DOHH2 (cell line): Measurements from ENCODE around the gene SMG6.
A peak's percentile ranks its signal among the peaks of the same experiment; 100 is the strongest.

ENCODE experiments used
- H3F3A ChIP-seq: fragments of 200-600 bp; sonication (generic), shearing (Covaris generic); 2 replicates; pipeline ENCODE4 v1.6.0; 2016; ENCODE audit warnings: antibody characterized with exemption, mild to moderate bottlenecking; ENCODE audit not compliant: control insufficient read depth, insufficient read depth
- H3K27ac ChIP-seq: fragments of 200-600 bp; sonication (generic); 2 replicates; pipeline ENCODE4 v1.5.1; 2014; ENCODE audit warnings: low read depth, mild to moderate bottlenecking, low read length, moderate library complexity
- H3K27me3 ChIP-seq: fragments of 200-600 bp; sonication (generic); 2 replicates; pipeline ENCODE4 v1.6.1; 2014; ENCODE audit warnings: mild to moderate bottlenecking, low read length, mixed read lengths; ENCODE audit not compliant: control insufficient read depth
- H3K36me3 ChIP-seq: fragments of 200-600 bp; sonication (generic); 2 replicates; pipeline ENCODE4 v1.6.1; 2014; ENCODE audit warnings: mild to moderate bottlenecking, low read length, moderate library complexity, mixed read lengths; ENCODE audit not compliant: control insufficient read depth
- H3K4me1 ChIP-seq: fragments of 200-600 bp; sonication (generic); 2 replicates; pipeline ENCODE4 v1.6.1; 2014; ENCODE audit warnings: mild to moderate bottlenecking, low read length, mixed read lengths; ENCODE audit not compliant: control insufficient read depth
- H3K4me2 ChIP-seq: fragments of 200-600 bp; sonication (generic); 2 replicates; pipeline ENCODE4 v1.6.0; 2014; ENCODE audit warnings: mild to moderate bottlenecking, low read length, moderate library complexity
- H3K4me3 ChIP-seq: fragments of 200-600 bp; sonication (generic); 2 replicates; pipeline ENCODE4 v1.5.1; 2014; ENCODE audit warnings: mild to moderate bottlenecking, low read length, mixed read lengths
- H3K79me2 ChIP-seq: fragments of 200-600 bp; sonication (generic); 2 replicates; pipeline ENCODE4 v1.6.1; 2014; ENCODE audit warnings: mild to moderate bottlenecking, low read length, mixed read lengths; ENCODE audit not compliant: control insufficient read depth
- H3K9me2 ChIP-seq: fragments of 200-600 bp; sonication (generic); replicated peaks from 2 replicates; pipeline ENCODE4 v1.6.1; 2014; ENCODE audit warnings: mild to moderate bottlenecking, low read length, mixed read lengths; ENCODE audit not compliant: control insufficient read depth
- H3K9me3 ChIP-seq: fragments of 200-600 bp; sonication (generic); 2 replicates; pipeline ENCODE4 v1.6.1; 2014; ENCODE audit warnings: antibody characterized with exemption, low read length, mixed read lengths; ENCODE audit not compliant: control insufficient read depth, insufficient read depth
- H4K20me1 ChIP-seq: fragments of 200-600 bp; sonication (generic); 2 replicates; pipeline ENCODE4 v1.6.0; 2014; ENCODE audit warnings: low read depth, mild to moderate bottlenecking, antibody characterized with exemption, low read length, moderate library complexity; ENCODE audit not compliant: control insufficient read depth, insufficient read depth
- CTCF ChIP-seq: fragments of 200-600 bp; sonication (generic); IDR thresholded peaks from one replicate; pipeline ENCODE4 v1.5.1; 2014; ENCODE audit warnings: antibody characterized with exemption, mild to moderate bottlenecking, low read depth, low read length; ENCODE audit not compliant: poor library complexity, severe bottlenecking
- EZH2phosphoT487 ChIP-seq: fragments of 200-600 bp; sonication (generic); IDR thresholded peaks from 2 replicates; pipeline ENCODE4 v1.6.1; 2017; ENCODE audit warnings: borderline replicate concordance, mild to moderate bottlenecking, antibody characterized with exemption, low read length, moderate library complexity, mixed read lengths

SMG6 gene

DNA sequence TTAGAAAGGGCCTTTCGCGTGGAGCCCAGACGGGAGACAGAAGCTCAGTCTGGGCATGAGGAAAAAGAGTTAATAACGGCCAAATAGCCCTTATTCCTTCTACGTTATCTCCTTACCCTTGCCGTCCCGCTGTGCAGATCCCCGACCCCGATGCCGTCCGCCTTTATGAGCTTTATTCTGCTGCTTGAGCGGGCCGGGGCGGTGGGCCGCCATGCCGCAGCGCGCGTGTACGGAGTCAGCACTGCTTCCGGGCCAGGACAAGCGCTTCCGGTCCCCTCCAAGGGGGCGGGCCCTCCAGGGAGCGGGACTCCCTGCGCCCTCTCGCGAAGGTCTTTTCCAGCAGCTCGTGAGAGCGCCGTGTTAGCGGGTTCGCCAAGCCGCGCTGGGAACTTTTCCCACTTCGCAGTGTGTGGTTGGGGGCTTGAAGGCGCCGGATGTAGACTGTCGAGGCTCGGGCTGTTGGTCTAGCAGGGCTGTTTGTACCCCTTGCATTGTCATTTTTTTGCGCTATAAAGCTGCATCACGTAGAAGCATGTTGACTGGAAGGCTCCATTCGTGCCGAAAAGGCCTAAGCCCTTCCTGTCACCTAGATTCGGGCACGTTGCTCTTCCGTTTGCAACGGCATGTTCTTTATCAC lies 32.7 kb upstream of the SMG6 start, which contains the start of gene TSR1:
TSR1 (minus strand) TSS at position 243 of the 637 bp plus-strand sequence; CDS start at position 213, 30 bp downstream.
- H3K9me2 ChIP-seq = no peaks in the 10 kb centered on the region
- H4K20me1 ChIP-seq = peaks cover 3% of the 10 kb centered on the region
- peak within 1 kb of the TSS; percentile 60 for H3K27ac ChIP-seq
- peaks cover 48% of the 10 kb centered on the region for H3K36me3 ChIP-seq
- H3K4me1 ChIP-seq = peaks cover 38% of the 10 kb centered on the region
- peak within 1 kb of the TSS; percentile 84 for H3K4me3 ChIP-seq
- H3K27me3 ChIP-seq = no peaks in the 10 kb centered on the region
- H3K79me2 ChIP-seq = peaks cover 61% of the 10 kb centered on the region
- peak within 1 kb of the TSS; percentile 99 for H3K4me2 ChIP-seq
- H3K9me3 ChIP-seq = no peaks in the 10 kb centered on the region
- TF ChIP-seq CTCF (peak; percentile 20), EZH2phosphoT487 (no peak)
- peaks cover 9% of the 10 kb centered on the region; the same call in 1 of the 2 replicates for H3F3A ChIP-seq

DNA sequence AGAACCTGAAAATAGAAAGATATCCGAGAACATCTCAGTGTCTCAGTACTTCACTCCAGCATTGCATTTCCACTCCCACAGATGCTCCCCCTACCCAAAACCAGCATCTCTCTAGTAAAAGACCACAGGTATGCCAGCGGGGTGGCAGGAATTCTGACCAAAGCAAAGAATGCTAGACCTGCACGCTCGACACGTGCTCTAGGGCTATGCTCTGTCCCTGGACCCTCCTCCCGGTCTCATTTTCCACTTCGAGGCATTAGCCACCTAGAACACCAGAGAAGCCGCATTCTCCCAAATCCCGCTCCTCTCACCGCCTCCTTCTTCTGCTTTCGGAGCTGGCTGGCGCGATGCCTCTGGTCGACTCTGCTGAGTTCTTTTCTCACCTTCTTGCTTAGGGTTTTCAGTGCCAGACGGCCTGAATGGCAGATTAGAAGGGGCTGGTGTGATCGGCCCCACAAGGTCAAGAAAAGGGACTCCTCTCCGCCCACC lies 32.2 kb upstream of the SMG6 start:
- peaks cover 38% of the 10 kb centered on the region for H3K4me1 ChIP-seq
- H3K9me2 ChIP-seq = no peaks in the 10 kb centered on the region
- no peak for TF ChIP-seq EZH2phosphoT487
- TF ChIP-seq CTCF = no peak
- peaks cover 53% of the 10 kb centered on the region for H3K36me3 ChIP-seq
- peak overlapping the region; percentile 60 for H3K27ac ChIP-seq
- H3K9me3 ChIP-seq = no peaks in the 10 kb centered on the region
- peak overlapping the region; percentile 99 for H3K4me2 ChIP-seq
- H3F3A ChIP-seq = peaks cover 9% of the 10 kb centered on the region; the same call in 1 of the 2 replicates
- no peaks in the 10 kb centered on the region for H3K27me3 ChIP-seq
- peaks cover 4% of the 10 kb centered on the region for H4K20me1 ChIP-seq
- H3K4me3 ChIP-seq = peak overlapping the region; percentile 84
- peaks cover 66% of the 10 kb centered on the region for H3K79me2 ChIP-seq

GRCh38 chr17:2331303-2331702 lies 27.7 kb upstream of the SMG6 start:
- H3K27ac ChIP-seq = no peak overlapping the region
- H3F3A ChIP-seq = 0 out of 2 replicates have a peak, but pooled peaks cover 4% of the 10 kb centered on the region
- H3K9me2 ChIP-seq = no peaks in the 10 kb centered on the region
- no peak overlapping the region for H3K4me3 ChIP-seq
- no peaks in the 10 kb centered on the region for H3K9me3 ChIP-seq
- peaks cover 24% of the 10 kb centered on the region for H3K4me1 ChIP-seq
- no peaks in the 10 kb centered on the region for H3K27me3 ChIP-seq
- H3K79me2 ChIP-seq = peaks cover 73% of the 10 kb centered on the region
- no peak overlapping the region for H3K4me2 ChIP-seq
- peaks cover 93% of the 10 kb centered on the region for H3K36me3 ChIP-seq
- peaks cover 8% of the 10 kb centered on the region for H4K20me1 ChIP-seq
- TF ChIP-seq EZH2phosphoT487 (no peak), CTCF (no peak)
